ENCODE results near the gene ANK2. TPM values are rescaled to one million over a fixed set of nuclear protein-coding genes. Genes with fewer than 3 reads are reported as not detected.

Gene ANK2
- total and polyA plus RNA-seq, 4 donors, result 0.32 to 2.2 (median 1.0) TPM

GRCh38 chr4:113186913-113187312 lies 137.5 kb downstream of the ANK2 start:
- no peaks in the 10 kb centered on the region for H3K9me3 ChIP-seq (ENCODE audit: control insufficient read depth in 4 of 4, low read length in 3 of 4)
- no peak for TF ChIP-seq EGR1 (IDR thresholded peaks at IDR 0.05; ENCODE audit: low read depth in 2 of 2)
- TF ChIP-seq SP1 (IDR thresholded peaks at IDR 0.05), result no peak
- TF ChIP-seq, protein P1, sequence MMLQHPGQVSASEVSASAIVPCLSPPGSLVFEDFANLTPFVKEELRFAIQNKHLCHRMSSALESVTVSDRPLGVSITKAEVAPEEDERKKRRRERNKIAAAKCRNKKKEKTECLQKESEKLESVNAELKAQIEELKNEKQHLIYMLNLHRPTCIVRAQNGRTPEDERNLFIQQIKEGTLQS (IDR thresholded peaks at IDR 0.05), result no peak
- TF ChIP-seq REST (IDR thresholded peaks at IDR 0.05), result no peak
- TF ChIP-seq FOXA2 (IDR thresholded peaks at IDR 0.05), result no peak
- no peak for TF ChIP-seq JUND (IDR thresholded peaks at IDR 0.05)
- no peak for TF ChIP-seq HNF4G (IDR thresholded peaks at IDR 0.05)
- TF ChIP-seq CTCF (IDR thresholded peaks at IDR 0.05; ENCODE audit: low read depth, low read length, missing input control), result no peak
- no peak for TF ChIP-seq NR2F2 (IDR thresholded peaks at IDR 0.05)
- no peak for TF ChIP-seq YY1 (IDR thresholded peaks at IDR 0.05)
- no peak for TF ChIP-seq MAX (IDR thresholded peaks at IDR 0.05)
- TF ChIP-seq GABPA (IDR thresholded peaks at IDR 0.05 in 1 of 2, conservative IDR thresholded peaks at IDR 0.05 in 1 of 2), result no peak
- TF ChIP-seq, protein P2, sequence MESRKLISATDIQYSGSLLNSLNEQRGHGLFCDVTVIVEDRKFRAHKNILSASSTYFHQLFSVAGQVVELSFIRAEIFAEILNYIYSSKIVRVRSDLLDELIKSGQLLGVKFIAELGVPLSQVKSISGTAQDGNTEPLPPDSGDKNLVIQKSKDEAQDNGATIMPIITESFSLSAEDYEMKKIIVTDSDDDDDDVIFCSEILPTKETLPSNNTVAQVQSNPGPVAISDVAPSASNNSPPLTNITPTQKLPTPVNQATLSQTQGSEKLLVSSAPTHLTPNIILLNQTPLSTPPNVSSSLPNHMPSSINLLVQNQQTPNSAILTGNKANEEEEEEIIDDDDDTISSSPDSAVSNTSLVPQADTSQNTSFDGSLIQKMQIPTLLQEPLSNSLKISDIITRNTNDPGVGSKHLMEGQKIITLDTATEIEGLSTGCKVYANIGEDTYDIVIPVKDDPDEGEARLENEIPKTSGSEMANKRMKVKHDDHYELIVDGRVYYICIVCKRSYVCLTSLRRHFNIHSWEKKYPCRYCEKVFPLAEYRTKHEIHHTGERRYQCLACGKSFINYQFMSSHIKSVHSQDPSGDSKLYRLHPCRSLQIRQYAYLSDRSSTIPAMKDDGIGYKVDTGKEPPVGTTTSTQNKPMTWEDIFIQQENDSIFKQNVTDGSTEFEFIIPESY (IDR thresholded peaks at IDR 0.05), result no peak
- no peak for TF ChIP-seq RXRA (IDR thresholded peaks at IDR 0.05)
- TF ChIP-seq FOXA1 (IDR thresholded peaks at IDR 0.05), result no peak
- TF ChIP-seq HNF4A (conservative IDR thresholded peaks at IDR 0.05), result no peak
- no peak for TF ChIP-seq RAD21 (IDR thresholded peaks at IDR 0.05)
- TF ChIP-seq TAF1 (conservative IDR thresholded peaks at IDR 0.05), result no peak
- H3K36me3 ChIP-seq (ENCODE audit: control insufficient read depth in 4 of 4, insufficient read depth in 3 of 4, low read depth in 1 of 4, low read length in 3 of 4), result no peaks in the 10 kb centered on the region
- no peak overlapping the region for H3K27ac ChIP-seq (ENCODE audit: low read depth in 1 of 2, low read length in 2 of 2)
- H3K27me3 ChIP-seq (ENCODE audit: control insufficient read depth in 4 of 4, insufficient read depth in 4 of 4, low read length in 3 of 4), result no peaks in the 10 kb centered on the region
- H3K4me1 ChIP-seq (ENCODE audit: control insufficient read depth in 4 of 4, insufficient read depth in 4 of 4, low read length in 3 of 4), result peaks cover 0 to 3% (median 0%) of the 10 kb centered on the region in 4 donors
- no peak overlapping the region for H3K4me3 ChIP-seq (ENCODE audit: low read depth in 1 of 3, low read length in 3 of 3)
- no peak overlapping the region for H3K9ac ChIP-seq (ENCODE audit: low read depth in 1 of 2, low read length in 2 of 2)
- DNase-seq (ENCODE audit: low spot score), result no peak

Data from liver (tissue), 9 donors.